ENCODE measurements around the gene CHEK1. TPM values are rescaled to one million over a fixed set of nuclear protein-coding genes. Genes with fewer than 3 reads are reported as not detected.

CHEK1 gene
- total RNA-seq, 6 experiments from 2014 or later, result 0.59 to 6.9 (median 1.7) TPM

DNA sequence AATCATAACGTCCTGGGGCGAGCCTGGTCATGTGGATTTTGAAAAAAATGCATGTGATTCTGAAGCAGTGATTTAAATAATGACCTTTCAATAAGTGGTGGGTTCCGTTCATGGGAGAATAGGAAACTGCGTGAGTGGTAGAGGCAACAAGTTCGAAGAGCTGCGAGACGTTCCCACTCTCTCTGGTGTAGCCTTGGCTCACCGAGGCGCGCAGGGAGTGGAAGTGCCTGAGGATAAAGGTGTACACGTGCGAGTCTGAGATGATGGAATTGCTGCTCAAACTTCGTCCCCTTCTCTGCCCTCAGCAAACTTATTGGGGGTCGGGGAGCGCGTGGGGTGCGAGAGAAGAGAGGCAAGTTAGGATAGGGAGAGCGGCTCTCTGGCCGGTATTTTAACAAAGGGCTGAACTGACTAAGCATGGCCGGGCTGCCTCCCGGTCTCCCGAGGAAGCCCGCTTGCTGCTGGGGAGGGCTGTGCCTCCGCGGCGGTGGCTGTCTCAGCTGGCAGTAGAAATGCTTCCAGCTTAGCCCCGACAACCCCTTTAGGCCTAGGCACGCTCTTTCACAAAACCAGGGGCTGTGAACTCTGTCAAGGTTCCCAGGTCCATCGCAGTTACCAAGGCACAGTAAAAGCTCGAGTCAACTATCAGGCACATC lies 33.2 kb upstream of the CHEK1 start:
- peak; percentile 46 to 62 (median 52) for DNase-seq
- peaks cover 0 to 16% (median 8%) of the 10 kb centered on the region in 4 donors for H3K4me1 ChIP-seq
- no peaks in the 10 kb centered on the region for H3K9me3 ChIP-seq
- peak overlapping the region; percentile 90 to 95 (median 93) for H3K27ac ChIP-seq
- TF ChIP-seq CTCF (IDR thresholded peaks at IDR 0.05) (no peak), POLR2A (IDR thresholded peaks at IDR 0.05) (no peak)
- ATAC-seq, result peak; percentile 33 to 46 (median 38)
- intact Hi-C loops (cut with DNase I), result no loop called here
- 1% methylated on average over 19 of the region's 30 CpGs for WGBS (ENCODE audit: insufficient coverage, low coverage, low lambda C conversion rate, missing lambda C conversion rate)
- H3K27me3 ChIP-seq, result no peaks in the 10 kb centered on the region
- H3K36me3 ChIP-seq, result peaks cover 0 to 4% (median 0%) of the 10 kb centered on the region in 4 donors
- peak overlapping the region; percentile 50 to 75 (median 69) for H3K4me3 ChIP-seq

GRCh38 chr11:125592305-125593113 lies 32.5 kb upstream of the CHEK1 start, which contains the start of gene STT3A:
Gene STT3A (plus strand): TSS chr11:125592852. CDS start chr11:125595916, 3,064 bp downstream.
- H3K27me3 ChIP-seq, result no peaks in the 10 kb centered on the region
- no peaks in the 10 kb centered on the region for H3K9me3 ChIP-seq
- H3K4me3 ChIP-seq, result peak within 1 kb of the TSS; percentile 63 to 79 (median 69)
- ATAC-seq (peak; percentile 96 to 99 (median 97)), DNase-seq (peak; percentile 99 to 100 (median 100))
- peaks cover 0 to 12% (median 0%) of the 10 kb centered on the region in 4 donors for H3K36me3 ChIP-seq
- H3K27ac ChIP-seq, result peak within 1 kb of the TSS; percentile 90 to 95 (median 93)
- WGBS (ENCODE audit: insufficient coverage, low coverage, low lambda C conversion rate, missing lambda C conversion rate), result under 1% methylated on average over 48 of the region's 55 CpGs
- TF ChIP-seq POLR2A (IDR thresholded peaks at IDR 0.05), result peak; percentile 89
- TF ChIP-seq CTCF (IDR thresholded peaks at IDR 0.05), result no peak
- H3K4me1 ChIP-seq, result peaks cover 0 to 16% (median 8%) of the 10 kb centered on the region in 4 donors
- intact Hi-C loops (cut with DNase I), result no loop called here

- no peak for DNase-seq
- intact Hi-C loops (cut with DNase I), result no loop called here
- Histone ChIP-seq H3K27ac (peak overlapping the region; percentile 25 to 57 (median 51)), H3K4me1 (peaks cover 0 to 16% (median 8%) of the 10 kb centered on the region in 4 donors), H3K4me3 (peak overlapping the region; percentile 63 to 79 (median 69)), H3K9me3 (no peaks in the 10 kb centered on the region), H3K27me3 (no peaks in the 10 kb centered on the region), H3K36me3 (peaks cover 0 to 18% (median 0%) of the 10 kb centered on the region in 4 donors)
- ATAC-seq, result peak in 3 of 4 donors; percentile 0 to 4 (median 3)
- no peak for TF ChIP-seq CTCF (IDR thresholded peaks at IDR 0.05)
- no peak for TF ChIP-seq POLR2A (IDR thresholded peaks at IDR 0.05)
- 0% methylated on average over 18 of the region's 18 CpGs for WGBS (ENCODE audit: insufficient coverage, low coverage, low lambda C conversion rate, missing lambda C conversion rate)
Observed at GRCh38 chr11:125593114-125593820, 31.7 kb upstream of the CHEK1 start.

- Histone ChIP-seq H3K4me3 (no peak overlapping the region), H3K27ac (no peak overlapping the region), H3K27me3 (no peaks in the 10 kb centered on the region), H3K4me1 (peaks cover 0 to 16% (median 8%) of the 10 kb centered on the region in 4 donors), H3K9me3 (no peaks in the 10 kb centered on the region), H3K36me3 (peaks cover 0 to 35% (median 7%) of the 10 kb centered on the region in 4 donors)
- DNase-seq, result no peak
- WGBS (ENCODE audit: insufficient coverage, low coverage, low lambda C conversion rate, missing lambda C conversion rate), result 46% methylated on average over 3 of the region's 3 CpGs
- intact Hi-C loops (cut with DNase I), result no loop called here
- no peak for TF ChIP-seq POLR2A (IDR thresholded peaks at IDR 0.05)
- TF ChIP-seq CTCF (IDR thresholded peaks at IDR 0.05), result no peak
- no peak for ATAC-seq
Observed at GRCh38 chr11:125594958-125595357, 30.0 kb upstream of the CHEK1 start.

All from right lobe of liver (tissue), 6 donors.